Mammary epithelial cell (primary cell): ENCODE data around the gene ATP8B4.

Source experiments
- CTCF ChIP-seq, 2 donors: IDR thresholded peaks in 1 of 2; conservative IDR thresholded peaks in 1 of 2; 2 replicates each; pipeline ENCODE4 v1.5.1; 2011 to 2012; ENCODE audit warnings: inconsistent platforms in 2 of 2, low read length in 2 of 2, mild to moderate bottlenecking in 2 of 2, control low read depth in 1 of 2, low read depth in 1 of 2; ENCODE audit not compliant: insufficient read depth in 1 of 2; ENCODE audit errors: extremely low read depth in 1 of 2
- EZH2 ChIP-seq: IDR thresholded peaks from 2 replicates; pipeline ENCODE4 v1.6.1; 2012; ENCODE audit warnings: low read length, inconsistent platforms, borderline replicate concordance

- no peak for TF ChIP-seq CTCF (conservative IDR thresholded peaks at IDR 0.05 in 1 of 2, IDR thresholded peaks at IDR 0.05 in 1 of 2; ENCODE audit: extremely low read depth in 1 of 2, insufficient read depth in 1 of 2, low read depth in 1 of 2, low read length in 2 of 2)
- TF ChIP-seq EZH2: no peak
These were observed 294.3 kb downstream of the ATP8B4 start for GRCh38 chr15:49824775-49825099.
